ENCODE measurements around the gene IRAK4.
"Not testable (repeated sequence)": the region's sequence is repeated elsewhere in the genome, so short reads cannot be mapped to it uniquely, and the experiment has no call there.

The IRAK4 gene

DNA sequence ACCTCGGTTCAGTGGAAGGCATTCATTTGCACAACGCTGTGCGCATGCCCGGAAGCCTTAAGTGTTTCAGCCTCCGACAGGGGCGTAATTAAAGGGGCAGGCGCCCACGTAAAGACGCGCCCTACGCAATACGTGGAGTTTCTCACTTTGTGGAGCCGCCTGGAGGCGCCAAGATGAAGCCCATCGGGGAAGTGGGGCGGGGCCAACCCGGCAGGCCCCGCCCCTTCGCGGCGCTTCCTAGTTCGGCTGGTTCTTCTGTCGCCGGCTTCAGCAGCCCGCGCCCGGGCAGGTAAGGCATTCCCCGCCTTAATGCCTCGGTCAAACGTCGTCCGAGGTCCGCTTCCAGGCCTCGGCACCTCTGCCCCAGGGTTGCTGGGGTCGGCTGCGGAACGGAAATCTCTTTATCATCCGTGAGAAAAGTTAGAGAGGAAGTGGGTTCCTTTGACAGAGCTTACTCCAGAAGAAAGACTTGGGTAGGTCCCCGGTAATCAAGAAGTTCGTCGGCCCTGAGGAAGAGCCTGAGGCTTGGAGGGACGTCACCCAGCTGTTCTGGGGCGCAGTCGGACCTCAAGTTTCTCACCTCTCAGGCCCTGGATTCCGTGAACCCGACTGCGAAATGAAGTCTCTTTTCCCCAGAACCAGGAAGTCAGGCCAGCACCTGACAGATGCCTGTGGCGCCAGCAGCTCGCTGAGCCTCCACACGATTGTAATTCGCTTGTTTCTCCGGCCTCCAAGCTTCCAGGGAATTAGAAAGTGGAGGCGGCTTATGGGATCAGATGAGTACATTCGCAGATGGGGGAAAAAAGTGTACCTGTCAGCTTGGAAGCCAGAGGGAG lies at the start of gene IRAK4, which contains the start of gene PUS7L:
Gene IRAK4 (plus strand): TSS at position 224 of the 836 bp plus-strand sequence. CDS start 9,161 bp downstream, outside the sequence.
Gene PUS7L (minus strand): TSS at position 63 of the 836 bp plus-strand sequence. CDS start 3,545 bp downstream, outside the sequence.
- DNase-seq: peak; percentile 97 to 99 (median 99)

DNA sequence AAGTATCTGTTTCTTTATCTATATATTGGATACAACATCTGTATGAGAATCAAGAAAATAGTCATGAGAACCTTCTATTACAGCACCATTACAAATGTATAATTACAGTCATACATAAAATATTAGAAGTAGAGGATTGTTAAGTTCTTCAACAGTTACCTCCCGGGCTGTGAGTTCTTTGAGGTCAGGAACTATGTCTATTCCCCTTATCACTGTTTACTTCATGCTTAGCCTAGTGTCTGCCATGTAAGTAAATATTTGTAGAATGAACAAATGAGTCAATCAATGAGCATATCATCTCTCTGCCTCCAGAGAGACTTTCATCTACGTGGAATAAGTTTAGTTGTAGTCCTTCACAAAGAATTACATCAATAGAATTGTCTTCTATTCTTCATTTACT lies 47.4 kb upstream of the IRAK4 start:
- DNase-seq: no peak

DNA sequence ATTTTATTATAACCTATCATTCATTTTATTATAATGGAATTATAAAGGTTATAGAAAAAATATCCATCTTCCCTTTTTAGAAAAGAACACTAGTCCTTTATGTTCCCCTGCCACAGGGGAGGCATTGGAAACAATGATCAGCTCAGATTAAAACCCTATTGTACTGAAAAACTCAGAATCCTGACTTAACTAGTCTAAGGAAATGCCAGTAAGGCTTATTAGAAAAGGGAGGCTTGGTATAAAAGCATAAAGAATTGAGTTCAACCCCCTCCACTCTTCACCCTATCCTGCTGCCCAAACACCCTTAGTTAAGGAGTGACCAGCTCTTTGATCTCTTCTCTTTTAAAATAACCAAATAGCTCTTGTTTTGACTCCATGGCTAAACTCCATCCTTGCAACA lies 36.1 kb upstream of the IRAK4 start:
- no peak for DNase-seq

DNA sequence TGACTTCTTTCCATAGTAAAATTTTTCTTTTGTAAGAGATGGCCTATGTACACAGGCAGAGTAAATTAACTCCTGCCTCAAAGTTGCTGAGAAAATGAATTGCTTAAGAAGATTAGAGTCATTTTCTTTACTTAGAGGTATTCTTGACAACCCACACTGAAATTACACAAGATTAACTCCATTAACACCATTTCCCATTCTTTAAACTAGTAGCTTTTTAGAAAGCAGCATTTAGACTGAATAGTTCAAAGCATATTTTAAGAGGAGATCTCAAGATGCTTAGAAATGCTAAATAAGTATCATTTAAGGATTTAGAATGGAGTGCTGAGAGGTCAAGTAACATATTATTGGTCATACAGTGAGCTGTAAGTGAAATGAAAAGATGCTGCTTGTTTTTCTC lies 35.6 kb upstream of the IRAK4 start:
- DNase-seq: no peak

DNA sequence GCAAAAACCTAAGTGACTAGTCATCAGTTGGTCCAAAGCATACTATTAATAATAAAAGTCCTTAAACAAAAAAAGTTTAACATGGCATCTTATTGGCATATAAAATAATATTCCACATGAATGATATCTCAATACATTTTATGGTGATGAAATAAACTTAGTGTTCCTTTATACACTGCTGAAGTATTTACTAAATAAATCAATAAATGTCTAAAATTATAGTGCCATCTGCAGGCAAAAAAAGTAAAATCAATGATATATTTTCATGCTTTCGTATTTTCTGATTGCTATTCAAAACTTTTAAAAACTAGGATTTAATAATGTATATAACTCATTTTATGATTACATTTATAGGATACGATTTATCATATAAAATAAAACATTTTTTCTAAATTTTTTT lies 30.6 kb upstream of the IRAK4 start:
- DNase-seq: peak in 2 of 3 donors; percentile 8 to 25

DNA sequence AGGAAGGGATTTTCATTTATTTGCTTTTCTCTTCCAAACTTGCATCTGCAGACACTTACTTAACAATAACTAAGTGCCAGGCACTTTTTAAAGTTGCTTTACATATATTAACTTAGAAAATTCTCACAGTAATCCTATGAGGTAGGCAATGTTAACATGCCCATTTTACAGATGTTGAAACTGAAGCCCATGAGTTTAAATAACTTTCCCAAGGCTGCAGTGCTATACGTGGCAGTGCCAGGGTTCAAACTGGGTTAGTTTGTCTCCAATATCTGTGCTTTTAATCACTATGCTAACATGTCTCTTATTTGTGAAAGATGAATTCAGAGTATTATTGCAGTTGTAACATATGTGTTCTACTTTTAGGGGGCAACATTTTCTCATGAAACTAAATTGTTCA lies 30.1 kb upstream of the IRAK4 start:
- no peak for DNase-seq

DNA sequence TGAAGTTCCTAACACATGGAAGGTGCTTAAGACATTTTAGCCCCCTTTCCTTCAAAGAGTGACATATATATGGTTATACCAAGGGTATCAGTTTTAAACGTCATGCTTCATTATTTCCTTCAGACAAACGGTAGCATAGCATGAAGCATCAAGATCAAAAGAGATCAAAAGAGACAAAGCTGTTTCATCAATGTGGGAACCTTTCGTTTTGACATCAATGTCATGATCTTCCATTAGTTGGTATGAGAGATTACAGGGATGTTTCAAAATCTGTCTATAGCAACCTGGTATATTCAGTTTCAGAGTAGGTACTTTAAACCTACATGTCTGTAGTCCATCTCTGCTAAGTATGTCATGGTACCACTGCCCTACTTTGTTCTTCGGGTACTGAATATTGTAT lies 28.5 kb upstream of the IRAK4 start:
- no peak for DNase-seq

DNA sequence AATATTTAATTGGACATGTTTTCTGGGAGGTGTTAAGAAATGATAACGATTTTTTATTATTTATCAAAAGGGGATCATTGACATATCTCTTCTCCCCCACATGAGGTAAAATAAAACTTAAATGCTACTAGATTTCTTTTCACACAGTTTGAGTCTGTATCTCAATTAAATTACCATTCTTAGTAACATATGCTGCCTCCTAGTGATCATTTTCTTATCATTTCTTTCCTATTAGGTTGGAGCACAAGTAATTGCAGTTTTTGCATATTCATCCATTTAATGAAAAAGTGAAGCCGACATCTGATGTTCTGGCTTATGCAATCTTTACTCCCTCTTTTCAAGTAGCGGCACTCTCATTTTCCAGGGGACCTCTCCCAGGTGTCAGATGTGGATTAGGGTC lies 25.1 kb upstream of the IRAK4 start:
- no peak for DNase-seq

DNA sequence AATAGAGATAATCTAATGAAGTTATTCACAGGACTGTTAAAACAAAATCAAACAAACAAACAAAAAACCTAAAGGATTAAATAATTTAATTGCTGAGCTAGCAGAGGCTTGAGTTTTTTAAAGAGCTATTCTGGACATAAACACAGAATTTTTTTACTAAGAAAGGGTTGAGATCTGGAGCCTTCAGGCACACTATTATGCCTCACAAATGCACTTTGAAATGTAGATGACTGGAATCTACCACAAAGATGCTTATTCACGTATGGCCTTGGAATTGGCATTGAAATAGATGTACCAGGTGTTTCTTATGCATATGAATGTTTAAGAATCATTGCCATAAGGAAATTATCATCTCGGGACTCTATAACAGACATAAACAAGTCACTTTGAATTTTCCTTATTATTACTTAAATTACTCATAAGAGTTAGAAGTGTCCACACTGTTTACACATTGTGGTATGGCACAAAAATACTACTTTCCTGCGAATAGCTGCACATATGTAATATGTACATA lies 21.8 kb upstream of the IRAK4 start:
- no peak for DNase-seq

DNA sequence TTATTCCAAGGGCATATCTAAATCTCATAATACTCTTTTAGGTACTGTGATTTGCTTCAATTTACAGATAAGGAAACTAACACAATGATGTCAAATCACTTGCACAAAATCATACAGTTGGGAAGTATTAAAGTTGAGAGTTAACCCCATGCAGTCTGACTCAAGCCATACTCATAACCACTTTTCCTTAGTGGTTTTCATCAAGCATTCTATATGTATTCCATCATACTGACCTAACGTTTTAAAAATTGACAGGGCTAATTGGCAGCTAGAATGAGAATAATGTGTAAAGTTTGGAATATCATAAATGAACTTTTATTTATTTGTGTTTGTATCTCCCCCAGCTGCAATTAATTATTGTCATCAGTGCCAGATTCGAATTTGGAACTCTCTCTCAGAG lies 21.1 kb upstream of the IRAK4 start:
- DNase-seq: no peak

DNA sequence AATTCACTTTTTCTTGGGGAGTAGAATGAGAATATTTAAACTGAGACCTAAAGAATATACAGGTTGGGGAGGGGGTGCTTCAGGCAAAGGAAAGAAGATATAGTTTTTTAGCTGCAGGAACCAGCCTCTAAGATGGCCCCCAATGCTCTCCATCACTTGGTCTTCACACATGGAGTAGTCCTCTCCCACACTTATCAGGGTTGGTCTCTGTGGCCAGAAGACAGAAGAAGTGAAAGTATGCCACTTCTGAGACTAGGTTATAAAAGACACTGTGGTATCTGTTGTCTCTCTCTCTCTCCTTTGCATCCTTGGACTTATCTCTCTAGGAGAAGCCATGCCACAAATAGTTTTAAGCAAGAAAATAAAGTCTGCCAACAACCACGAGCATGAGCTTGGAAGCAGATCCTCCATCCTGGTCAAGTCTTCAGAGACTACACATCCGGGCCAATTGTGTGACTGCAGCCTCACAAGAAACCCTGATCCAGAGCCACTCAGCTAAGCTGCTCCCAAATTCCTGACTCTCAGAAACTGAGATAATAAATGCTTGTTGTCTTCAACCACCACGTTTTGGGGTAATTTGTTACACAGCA lies 18.1 kb upstream of the IRAK4 start:
- DNase-seq: no peak

DNA sequence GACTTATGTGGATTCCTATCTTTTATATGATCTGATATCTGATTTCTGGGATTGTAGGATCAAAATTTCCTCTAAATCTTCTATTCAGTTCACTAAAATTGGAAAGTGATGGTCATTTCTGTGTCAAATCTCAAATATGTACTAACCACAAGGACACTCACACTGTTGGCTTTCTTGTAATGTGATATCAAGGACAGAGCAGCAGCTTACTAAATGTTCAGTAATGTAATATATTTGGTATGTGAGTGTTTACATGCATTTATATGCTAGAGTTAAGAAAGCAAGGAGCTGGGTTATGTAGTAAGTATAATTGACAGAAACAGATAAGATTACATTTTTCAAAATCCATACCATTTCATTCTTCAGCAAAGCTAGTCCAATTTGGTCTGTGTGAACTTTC lies 16.6 kb upstream of the IRAK4 start:
- no peak for DNase-seq

DNA sequence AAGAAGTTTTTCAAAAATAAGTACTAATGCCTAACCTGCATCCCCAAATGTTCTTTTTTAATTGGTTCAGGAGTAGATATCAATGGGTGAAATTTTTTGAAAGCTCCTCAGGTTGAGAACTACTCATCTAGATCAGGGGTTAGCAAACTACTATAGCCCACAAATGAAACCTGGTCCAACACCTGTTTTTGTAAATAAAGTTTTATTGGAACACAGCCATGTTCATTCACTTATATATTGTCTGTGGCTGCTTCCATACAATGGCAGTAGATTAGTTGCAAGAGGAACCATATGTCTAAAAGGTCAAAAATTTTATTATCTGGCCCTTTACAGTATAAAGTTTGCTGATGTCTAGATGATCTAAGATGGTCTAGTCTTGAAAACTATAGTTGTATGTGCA lies 13.9 kb upstream of the IRAK4 start:
- no peak for DNase-seq

DNA sequence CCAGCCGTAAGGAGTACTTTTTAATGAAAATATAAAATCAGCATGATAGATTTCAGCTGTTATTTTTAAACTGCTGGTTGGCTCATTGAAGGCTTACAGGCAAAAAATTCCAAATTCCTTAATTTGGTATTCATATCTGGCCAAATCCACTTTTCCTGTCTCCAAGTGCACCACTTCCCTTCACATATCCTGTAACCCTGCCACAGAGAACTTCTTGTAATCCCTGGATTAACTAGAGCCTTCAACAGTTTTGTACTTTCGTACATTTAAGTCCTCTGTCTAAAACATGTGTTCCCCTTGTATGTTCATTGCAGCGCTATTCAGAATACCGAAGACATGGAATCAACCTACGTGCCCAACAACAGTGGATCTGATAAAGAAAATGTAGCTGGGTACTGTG lies 9.7 kb upstream of the IRAK4 start:
- DNase-seq: no peak

DNA sequence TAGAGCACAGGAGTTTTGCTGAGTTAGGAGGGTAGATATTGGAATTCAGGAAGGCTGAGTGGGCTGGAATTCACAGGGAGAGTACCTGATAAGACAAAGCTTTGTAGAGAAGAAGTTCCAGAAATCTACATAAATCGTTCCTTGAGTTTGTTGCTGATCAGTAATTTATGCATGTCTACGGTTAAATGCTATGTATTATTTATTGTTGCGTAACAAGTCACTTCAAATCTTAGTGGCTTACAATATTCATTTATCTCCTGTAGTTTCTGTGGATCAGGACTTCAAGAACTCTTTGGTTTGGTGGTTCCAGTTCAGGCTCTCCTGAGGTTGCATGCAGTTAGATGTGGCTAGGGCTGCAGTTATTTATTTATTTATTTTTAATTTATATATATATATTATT lies 7.9 kb upstream of the IRAK4 start:
- DNase-seq: no peak

DNA sequence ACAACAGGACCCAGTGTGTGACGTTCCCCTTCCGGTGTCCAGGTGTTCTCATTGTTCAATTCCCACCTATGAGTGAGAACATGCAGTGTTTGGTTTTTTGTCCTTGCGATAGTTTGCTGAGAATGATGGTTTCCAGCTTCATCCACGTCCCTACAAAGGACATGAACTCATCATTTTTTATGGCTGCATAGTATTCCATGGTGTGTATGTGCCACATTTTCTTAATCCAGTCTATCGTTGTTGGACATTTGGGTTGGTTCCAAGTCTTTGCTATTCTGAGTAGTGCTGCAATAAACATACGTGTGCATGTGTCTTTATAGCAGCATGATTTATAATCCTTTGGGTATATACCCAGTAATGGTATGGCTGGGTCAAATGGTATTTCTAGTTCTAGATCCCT lies 7.4 kb upstream of the IRAK4 start:
- not testable (repeated sequence) for DNase-seq

DNA sequence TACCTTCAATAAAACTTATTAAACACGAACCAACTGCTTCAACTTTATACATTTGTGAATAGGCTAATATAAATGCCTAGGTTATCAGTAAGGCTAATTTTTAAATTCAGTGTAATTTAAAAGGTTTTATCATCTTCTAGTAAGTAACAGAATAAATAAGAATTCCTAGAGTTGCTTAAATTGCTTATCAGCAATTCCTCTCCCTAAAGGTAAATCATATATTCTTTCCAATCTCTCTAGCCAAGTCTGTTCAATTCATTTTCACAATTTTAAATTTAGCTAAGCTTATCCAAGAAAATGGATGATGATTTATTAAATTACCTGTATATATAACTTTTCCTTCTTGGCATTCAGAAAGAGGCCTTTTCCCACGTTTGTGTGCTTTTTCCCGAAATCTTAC lies 4.7 kb upstream of the IRAK4 start:
- DNase-seq: no peak

DNA sequence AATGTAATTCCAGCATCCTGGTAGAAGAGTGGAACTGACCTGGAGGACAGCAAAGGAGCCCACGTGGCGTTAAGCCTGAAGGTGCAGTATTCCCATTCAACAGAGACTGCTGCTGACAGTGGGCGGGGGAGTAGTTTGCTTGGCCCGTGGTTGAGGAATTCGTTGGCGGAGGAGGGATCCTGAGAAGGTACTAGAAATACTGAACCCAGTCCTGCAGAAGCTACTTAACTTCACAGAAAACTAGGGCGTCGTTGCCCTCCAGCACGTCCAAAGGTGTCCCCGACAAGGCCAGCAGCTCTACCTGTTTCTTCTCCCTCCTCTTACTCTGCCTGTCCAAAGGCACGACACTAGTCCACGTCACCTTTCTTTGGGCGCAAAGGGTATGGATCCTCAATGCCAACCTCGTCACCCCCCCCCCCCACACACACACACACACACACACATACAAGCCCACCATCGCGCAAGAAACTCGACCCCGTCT lies 464 bp upstream of the IRAK4 start:
- peak; percentile 20 to 24 (median 23) for DNase-seq

DNA sequence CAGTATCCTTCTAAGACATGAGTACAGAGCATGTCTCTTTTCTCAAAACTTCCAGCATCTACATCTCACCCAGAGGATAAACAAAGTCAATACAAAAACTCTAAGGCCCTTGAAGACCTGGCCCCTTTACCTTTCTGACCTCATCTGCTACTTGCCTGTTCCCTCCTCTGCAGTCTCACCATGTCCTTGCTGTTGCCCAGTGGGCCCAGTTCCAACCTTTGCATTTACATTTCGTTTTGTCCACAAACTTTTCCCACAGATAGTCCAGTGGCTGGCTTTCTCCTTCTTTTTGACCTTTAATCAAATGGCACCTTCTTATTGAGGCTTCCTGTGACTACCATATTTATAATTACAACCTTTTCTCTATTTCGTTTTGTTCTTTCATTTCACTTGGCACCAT lies 1.6 kb downstream of the IRAK4 start:
- no peak for DNase-seq

DNA sequence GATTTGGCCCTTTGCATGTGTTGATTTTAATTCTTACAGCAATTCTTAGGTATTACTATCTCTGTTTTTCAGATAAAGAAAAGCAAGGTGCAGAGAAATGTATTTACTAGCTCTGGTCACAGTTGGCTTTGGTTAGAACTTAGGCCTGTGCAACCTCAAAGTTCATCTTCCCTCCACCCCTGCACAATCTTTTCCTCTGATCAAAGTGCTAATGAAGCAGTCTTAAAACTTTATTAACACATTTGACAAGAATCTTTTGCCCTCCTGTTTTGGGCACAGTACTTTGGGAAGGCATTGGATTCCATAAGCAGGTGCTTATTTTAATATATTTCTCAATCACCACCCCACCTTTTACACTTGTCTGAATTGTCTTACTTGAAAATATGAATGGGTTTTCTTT lies 2.7 kb downstream of the IRAK4 start:
- DNase-seq: no peak

DNA sequence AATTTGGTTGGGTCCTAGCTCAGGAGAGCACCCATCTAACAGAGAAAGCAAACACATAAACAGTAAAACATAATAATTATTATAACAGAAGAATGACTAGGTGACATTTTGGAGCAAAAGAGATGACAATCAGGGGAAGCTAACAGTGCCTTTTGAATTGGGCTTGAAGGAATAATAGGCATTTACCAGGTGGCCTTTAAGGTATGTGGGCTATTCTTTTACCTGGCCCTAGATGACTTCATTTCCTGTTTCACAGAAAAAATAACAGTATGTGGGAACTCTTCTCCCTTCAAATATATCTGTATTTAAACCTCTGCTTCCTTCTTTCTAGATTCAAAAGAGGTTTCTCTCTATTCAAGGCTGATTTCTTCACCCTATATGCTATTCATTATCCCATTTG lies 3.8 kb downstream of the IRAK4 start:
- DNase-seq: no peak

DNA sequence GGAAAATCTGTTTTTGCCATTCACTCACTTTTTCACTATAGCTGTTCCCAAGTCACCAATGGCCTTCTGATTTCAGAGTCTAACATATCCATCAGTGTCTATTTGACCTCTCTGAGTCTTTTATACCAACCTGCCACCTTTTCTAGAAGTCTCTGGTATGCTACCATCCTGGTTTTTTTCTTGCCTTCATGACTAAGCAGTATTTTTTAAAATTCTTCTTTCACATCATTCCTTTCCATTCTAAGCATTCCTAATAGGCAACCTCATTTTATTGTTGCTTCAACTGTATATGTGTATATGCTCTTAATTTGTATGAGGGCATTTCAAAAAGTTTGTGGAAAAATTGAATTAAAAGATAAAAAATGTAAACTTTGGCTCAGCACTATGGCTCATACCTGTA lies 5.0 kb downstream of the IRAK4 start:
- DNase-seq: no peak

DNA sequence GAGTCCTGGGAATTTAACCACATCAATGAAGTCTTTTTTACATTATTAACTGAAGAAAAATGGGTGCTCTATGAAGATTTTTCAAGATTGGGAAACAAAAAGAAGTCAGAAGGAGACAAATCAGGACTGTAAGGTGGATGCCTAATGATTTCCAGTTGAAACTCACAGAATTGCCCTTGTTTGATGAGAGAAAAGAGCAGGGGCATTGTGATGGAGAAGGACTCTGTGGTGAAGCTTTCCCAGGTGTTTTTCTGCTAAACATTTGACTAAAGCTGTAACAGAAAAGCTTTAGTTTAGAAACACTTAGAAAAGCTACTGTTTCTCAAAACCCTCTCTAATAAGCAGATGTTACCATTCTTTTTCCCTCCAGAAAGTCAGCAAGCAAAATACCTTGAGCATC lies 5.8 kb downstream of the IRAK4 start:
- DNase-seq: no peak

DNA sequence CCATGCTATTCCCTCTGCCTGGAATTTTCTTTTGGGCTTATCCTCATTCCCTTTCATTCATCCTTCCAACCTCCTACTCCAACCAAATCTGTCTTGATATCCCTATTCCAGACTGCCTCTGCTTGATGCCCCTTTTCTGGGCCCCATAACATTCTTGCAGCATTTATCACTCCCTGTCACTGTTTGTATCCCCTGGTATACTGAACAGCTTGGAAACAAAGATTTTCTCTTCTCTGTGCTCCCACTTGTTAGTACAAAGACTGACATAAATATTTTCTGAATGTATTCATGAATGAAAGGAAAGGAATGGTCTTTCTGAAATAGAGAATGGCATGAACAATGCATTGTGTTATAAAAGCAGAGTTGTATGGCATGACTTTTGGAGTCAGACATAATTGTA lies 7.5 kb downstream of the IRAK4 start:
- no peak for DNase-seq

Data from suppressor macrophage treated with lipopolysaccharide for 1 hour (primary cell).